ENCODE measurements around the gene SH3BP4.

Gene SH3BP4

GRCh38 chr2:235097196-235097595, 145.4 kb downstream of the SH3BP4 start:
- DNase-seq, result no peak

- peak; percentile 27 for DNase-seq
Measured at GRCh38 chr2:235098269-235098668, 146.5 kb downstream of the SH3BP4 start.

- no peak for DNase-seq
Measured at GRCh38 chr2:235098736-235099494, 147.1 kb downstream of the SH3BP4 start.

- no peak for DNase-seq
Measured at GRCh38 chr2:235102896-235103295, 151.1 kb downstream of the SH3BP4 start.

Data from NCI-H774 (cell line).